MM.1S (cell line): Measurements from ENCODE around the gene RGMA.

Experiments used
- DNase-seq: peaks from one replicate; pipeline ENCODE4 v3.0.0-alpha.2; 2015
- H2AFZ ChIP-seq: fragments of 300-600 bp; sonication (generic); 2 replicates; pipeline ENCODE4 v1.6.0; 2016; ENCODE audit warnings: antibody characterized with exemption, low read length
- H3F3A ChIP-seq: fragments of 300-600 bp; sonication (generic); 2 replicates; pipeline ENCODE4 v1.6.1; 2016; ENCODE audit warnings: mild to moderate bottlenecking, antibody characterized with exemption, low read length, moderate library complexity, mixed read lengths; ENCODE audit not compliant: insufficient read depth
- H3K27ac ChIP-seq: fragments of 300-600 bp; sonication (generic); 2 replicates; pipeline ENCODE4 v1.5.1; 2016; ENCODE audit warnings: mild to moderate bottlenecking, low read length
- H3K27me3 ChIP-seq: fragments of 300-600 bp; sonication (generic); replicated peaks from 2 replicates; pipeline ENCODE4 v1.6.0; 2016; ENCODE audit warnings: low read length; ENCODE audit not compliant: insufficient read depth
- H3K36me3 ChIP-seq: fragments of 300-600 bp; sonication (generic); replicated peaks from 2 replicates; pipeline ENCODE4 v1.6.1; 2016; ENCODE audit warnings: mild to moderate bottlenecking, low read length, mixed read lengths; ENCODE audit not compliant: insufficient read depth
- H3K4me1 ChIP-seq: fragments of 300-600 bp; sonication (generic); 2 replicates; pipeline ENCODE4 v1.6.1; 2016; ENCODE audit warnings: low read length, mixed read lengths
- H3K4me2 ChIP-seq: fragments of 300-600 bp; sonication (generic); 2 replicates; pipeline ENCODE4 v1.6.0; 2016; ENCODE audit warnings: low read depth, low read length
- H3K4me3 ChIP-seq: fragments of 300-600 bp; sonication (generic); 2 replicates; pipeline ENCODE4 v1.5.1; 2016; ENCODE audit warnings: low read length, mixed read lengths
- H3K79me2 ChIP-seq: fragments of 300-600 bp; sonication (generic); 2 replicates; pipeline ENCODE4 v1.6.1; 2016; ENCODE audit warnings: mixed run types, low read length, mixed read lengths
- H3K9ac ChIP-seq: fragments of 300-600 bp; sonication (generic); 2 replicates; pipeline ENCODE4 v1.6.1; 2016; ENCODE audit warnings: low read length, mixed read lengths
- H3K9me2 ChIP-seq: fragments of 300-600 bp; sonication (generic); replicated peaks from 2 replicates; pipeline ENCODE4 v1.6.1; 2016; ENCODE audit warnings: mild to moderate bottlenecking, low read length, mixed read lengths; ENCODE audit not compliant: insufficient read depth
- H3K9me3 ChIP-seq: fragments of 300-600 bp; sonication (generic); replicated peaks from 2 replicates; pipeline ENCODE4 v1.6.1; 2016; ENCODE audit warnings: mild to moderate bottlenecking, low read length, mixed read lengths; ENCODE audit not compliant: insufficient read depth
- H4K20me1 ChIP-seq: fragments of 300-600 bp; sonication (generic); 2 replicates; pipeline ENCODE4 v1.6.1; 2016; ENCODE audit warnings: mild to moderate bottlenecking, low read length, moderate library complexity, mixed read lengths; ENCODE audit not compliant: insufficient read depth
- CTCF ChIP-seq: fragments of 300-600 bp; sonication (generic); IDR thresholded peaks from 2 replicates; pipeline ENCODE4 v1.5.1; 2016; ENCODE audit warnings: antibody characterized with exemption, low read length, mixed read lengths
- EZH2 ChIP-seq: fragments of 300-600 bp; sonication (generic); optimal IDR thresholded peaks from 2 replicates; pipeline ENCODE3; 2017; ENCODE audit warnings: low read depth, mild to moderate bottlenecking, antibody characterized with exemption, low read length, mixed read lengths
- EZH2phosphoT487 ChIP-seq: fragments of 300-600 bp; sonication (generic); IDR thresholded peaks from 2 replicates; pipeline ENCODE4 v1.6.1; 2018; ENCODE audit warnings: antibody characterized with exemption, low read length

The RGMA gene

GRCh38 chr15:93031103-93031464 lies 57.9 kb downstream of the RGMA start:
- Histone ChIP-seq H3K9ac (no peak overlapping the region), H4K20me1 (no peaks in the 10 kb centered on the region), H3K4me1 (0 out of 2 replicates have a peak, but pooled peaks cover 4% of the 10 kb centered on the region), H3K4me2 (peak overlapping the region; percentile 54; the same call in 1 of the 2 replicates), H3K27ac (no peak overlapping the region), H3K36me3 (no peaks in the 10 kb centered on the region), H3K27me3 (no peaks in the 10 kb centered on the region), H3K9me3 (no peaks in the 10 kb centered on the region), H3K79me2 (no peaks in the 10 kb centered on the region), H2AFZ (no peak overlapping the region), H3K9me2 (no peaks in the 10 kb centered on the region), H3K4me3 (no peak overlapping the region), H3F3A (peaks cover 13% of the 10 kb centered on the region)
- DNase-seq = no peak
- TF ChIP-seq CTCF (no peak), EZH2phosphoT487 (no peak), EZH2 (no peak)

GRCh38 chr15:93030430-93031102 lies 58.4 kb downstream of the RGMA start:
- H4K20me1 ChIP-seq = no peaks in the 10 kb centered on the region
- TF ChIP-seq CTCF = peak; percentile 84
- TF ChIP-seq EZH2phosphoT487 = no peak
- peak; percentile 48 for DNase-seq
- H3K36me3 ChIP-seq = no peaks in the 10 kb centered on the region
- peaks cover 3% of the 10 kb centered on the region; the same call in 1 of the 2 replicates for H3K4me1 ChIP-seq
- peaks cover 13% of the 10 kb centered on the region for H3F3A ChIP-seq
- H3K27me3 ChIP-seq = no peaks in the 10 kb centered on the region
- H3K79me2 ChIP-seq = no peaks in the 10 kb centered on the region
- no peaks in the 10 kb centered on the region for H3K9me2 ChIP-seq
- H3K27ac ChIP-seq = no peak overlapping the region
- H3K4me3 ChIP-seq = no peak overlapping the region; the same call in 1 of the 2 replicates
- no peak overlapping the region for H2AFZ ChIP-seq
- peak overlapping the region; percentile 54; the same call in 1 of the 2 replicates for H3K4me2 ChIP-seq
- no peaks in the 10 kb centered on the region for H3K9me3 ChIP-seq
- H3K9ac ChIP-seq = no peak overlapping the region

GRCh38 chr15:93029836-93030429 lies 59.1 kb downstream of the RGMA start:
- no peaks in the 10 kb centered on the region for H3K9me3 ChIP-seq
- no peaks in the 10 kb centered on the region; the same call in 1 of the 2 replicates for H3K36me3 ChIP-seq
- H3K9ac ChIP-seq = no peak overlapping the region
- peaks cover 13% of the 10 kb centered on the region for H3F3A ChIP-seq
- H3K4me3 ChIP-seq = no peak overlapping the region
- no peak overlapping the region for H2AFZ ChIP-seq
- no peaks in the 10 kb centered on the region for H3K79me2 ChIP-seq
- H4K20me1 ChIP-seq = no peaks in the 10 kb centered on the region
- no peaks in the 10 kb centered on the region for H3K9me2 ChIP-seq
- no peaks in the 10 kb centered on the region for H3K27me3 ChIP-seq
- no peak for DNase-seq
- H3K4me2 ChIP-seq = no peak overlapping the region
- TF ChIP-seq EZH2 = no peak
- TF ChIP-seq EZH2phosphoT487 = no peak
- TF ChIP-seq CTCF = no peak
- H3K27ac ChIP-seq = no peak overlapping the region
- peaks cover 7% of the 10 kb centered on the region; the same call in 1 of the 2 replicates for H3K4me1 ChIP-seq
